H9 (cell line): ENCODE results near the gene ECSCR. TPM values are rescaled to one million over a fixed set of nuclear protein-coding genes. Genes with fewer than 3 reads are reported as not detected.
A peak's percentile ranks its signal among the peaks of the same experiment; 100 is the strongest.

Source experiments
- DNase-seq: peaks from one replicate; pipeline ENCODE4 v3.0.0-alpha.2; 2017
- H2AFZ ChIP-seq: one replicate; pipeline ENCODE4 v1.6.1; 2013; ENCODE audit warnings: mild to moderate bottlenecking, low read length, control low read depth, moderate library complexity
- H2AK5ac ChIP-seq: 2 replicates; pipeline ENCODE4 v1.6.1; 2013; ENCODE audit warnings: low read length, control low read depth, mixed read lengths; ENCODE audit not compliant: insufficient read length
- H2BK120ac ChIP-seq: one replicate; pipeline ENCODE4 v1.6.1; 2013; ENCODE audit warnings: low read depth, mild to moderate bottlenecking, low read length, control low read depth, inconsistent platforms; ENCODE audit not compliant: poor library complexity, severe bottlenecking
- H2BK12ac ChIP-seq: 2 replicates; pipeline ENCODE4 v1.6.1; 2013; ENCODE audit warnings: low read length, control low read depth, mixed read lengths, low read depth; ENCODE audit not compliant: insufficient read length
- H2BK15ac ChIP-seq: 2 replicates; pipeline ENCODE4 v1.6.1; 2013; ENCODE audit warnings: low read depth, low read length, control low read depth
- H2BK20ac ChIP-seq: one replicate; pipeline ENCODE4 v1.6.1; 2013; ENCODE audit warnings: low read depth, mild to moderate bottlenecking, low read length, control low read depth, inconsistent platforms; ENCODE audit not compliant: poor library complexity, severe bottlenecking
- H2BK5ac ChIP-seq: 2 replicates; pipeline ENCODE4 v1.6.1; 2013; ENCODE audit warnings: low read length, control low read depth, mixed read lengths; ENCODE audit not compliant: insufficient read length
- H3K14ac ChIP-seq: 2 replicates; pipeline ENCODE4 v1.6.1; 2013; ENCODE audit warnings: low read length, control low read depth; ENCODE audit not compliant: insufficient read depth
- H3K18ac ChIP-seq: 2 replicates; pipeline ENCODE4 v1.6.1; 2013; ENCODE audit warnings: low read depth, mild to moderate bottlenecking, mixed read lengths, low read length, control low read depth; ENCODE audit not compliant: insufficient read length
- H3K23ac ChIP-seq: 2 replicates; pipeline ENCODE4 v1.6.1; 2013; ENCODE audit warnings: low read length, control low read depth, mixed read lengths, low read depth; ENCODE audit not compliant: insufficient read length
- H3K23me2 ChIP-seq: 2 replicates; pipeline ENCODE4 v1.6.1; 2013; ENCODE audit warnings: low read depth, mild to moderate bottlenecking, mixed read lengths, low read length, control low read depth; ENCODE audit not compliant: insufficient read length, poor library complexity, severe bottlenecking
- H3K27ac ChIP-seq: 2 replicates; pipeline ENCODE4 v1.5.1; 2013; ENCODE audit warnings: low read length, control low read depth, mixed read lengths, low read depth; ENCODE audit not compliant: insufficient read length
- H3K27me3 ChIP-seq: 2 replicates; pipeline ENCODE4 v1.6.1; 2013; ENCODE audit warnings: low read length, control low read depth, inconsistent platforms; ENCODE audit not compliant: insufficient read depth
- H3K4ac ChIP-seq: 2 replicates; pipeline ENCODE4 v1.6.1; 2013; ENCODE audit warnings: low read depth, mild to moderate bottlenecking, control low read depth, inconsistent platforms, low read length, moderate library complexity
- H3K4me1 ChIP-seq: 2 replicates; pipeline ENCODE4 v1.6.1; 2013; ENCODE audit warnings: low read length, control low read depth, inconsistent platforms; ENCODE audit not compliant: insufficient read depth
- H3K4me2 ChIP-seq: 2 replicates; pipeline ENCODE4 v1.6.1; 2013; ENCODE audit warnings: low read length, control low read depth, mixed read lengths; ENCODE audit not compliant: insufficient read length, insufficient read depth
- H3K56ac ChIP-seq: 2 replicates; pipeline ENCODE4 v1.6.1; 2013; ENCODE audit warnings: low read depth, mild to moderate bottlenecking, mixed read lengths, low read length, control low read depth; ENCODE audit not compliant: insufficient read length
- H3K79me1 ChIP-seq: 2 replicates; pipeline ENCODE4 v1.6.1; 2013; ENCODE audit warnings: low read depth, mild to moderate bottlenecking, moderate library complexity, low read length, control low read depth, inconsistent platforms; ENCODE audit not compliant: insufficient read depth, poor library complexity, severe bottlenecking
- H3K79me2 ChIP-seq: 2 replicates; pipeline ENCODE4 v1.6.1; 2013; ENCODE audit warnings: low read length, control low read depth, inconsistent platforms; ENCODE audit not compliant: insufficient read depth
- H3K9ac ChIP-seq: 2 replicates; pipeline ENCODE4 v1.6.1; 2013; ENCODE audit warnings: low read length, control low read depth, mixed read lengths; ENCODE audit not compliant: insufficient read length; ENCODE audit errors: extremely low read depth
- H3K9me3 ChIP-seq: one replicate; pipeline ENCODE4 v1.6.1; 2013; ENCODE audit warnings: low read depth, low read length, inconsistent platforms; ENCODE audit not compliant: control insufficient read depth
- H3T11ph ChIP-seq: one replicate; pipeline ENCODE4 v1.6.1; 2013; ENCODE audit warnings: mild to moderate bottlenecking, low read length, control low read depth, inconsistent platforms
- H4K20me1 ChIP-seq: one replicate; pipeline ENCODE4 v1.6.1; 2013; ENCODE audit not compliant: control insufficient read depth, insufficient read length, insufficient read depth
- H4K5ac ChIP-seq: 2 replicates; pipeline ENCODE4 v1.6.1; 2013; ENCODE audit warnings: low read depth, mild to moderate bottlenecking, mixed read lengths, low read length, control low read depth; ENCODE audit not compliant: insufficient read length
- H4K8ac ChIP-seq: replicated peaks from 2 replicates; pipeline ENCODE4 v1.6.1; 2013; ENCODE audit warnings: low read length, control low read depth, mixed read lengths, low read depth; ENCODE audit not compliant: insufficient read length
- H4K91ac ChIP-seq: 2 replicates; pipeline ENCODE4 v1.6.1; 2013; ENCODE audit warnings: low read depth, mild to moderate bottlenecking, moderate library complexity, mixed read lengths, low read length, control low read depth; ENCODE audit not compliant: insufficient read length
- H3K27ac Mint-ChIP-seq, 3 experiments: 2 replicates in 2 of 3; 3 replicates in 1 of 3; pipeline ENCODE4 v1.8.0; 2020 to 2021; ENCODE audit warnings: mixed read lengths in 3 of 3, mild to moderate bottlenecking in 1 of 3, moderate library complexity in 1 of 3
- H3K27me3 Mint-ChIP-seq: 2 replicates; pipeline ENCODE4 v1.8.0; 2021; ENCODE audit warnings: low read depth, mild to moderate bottlenecking, moderate library complexity, mixed read lengths
- H3K36me3 Mint-ChIP-seq, 3 experiments: 2 replicates in 2 of 3; 3 replicates in 1 of 3; pipeline ENCODE4 v1.8.0; 2020 to 2021; ENCODE audit warnings: low read depth in 3 of 3, mixed read lengths in 3 of 3; ENCODE audit not compliant: insufficient read depth in 1 of 3
- H3K4me1 Mint-ChIP-seq, 2 experiments: 2 replicates each; pipeline ENCODE4 v1.8.0; 2020; ENCODE audit warnings: mixed read lengths in 2 of 2
- H3K4me3 Mint-ChIP-seq, 2 experiments: 2 replicates in 1 of 2; 3 replicates in 1 of 2; pipeline ENCODE4 v1.8.0; 2020 to 2021; ENCODE audit warnings: mild to moderate bottlenecking in 2 of 2, mixed read lengths in 2 of 2, moderate library complexity in 1 of 2
- H3K9me3 Mint-ChIP-seq, 2 experiments: 2 replicates in 1 of 2; 3 replicates in 1 of 2; pipeline ENCODE4 v1.8.0; 2020; ENCODE audit warnings: mild to moderate bottlenecking in 2 of 2, mixed read lengths in 2 of 2, moderate library complexity in 1 of 2
- CTCF ChIP-seq: fragments of 200-600 bp; sonication (generic); conservative IDR thresholded peaks from 3 replicates; pipeline ENCODE4 v1.8.0; 2021; ENCODE audit warnings: antibody characterized with exemption, mild to moderate bottlenecking
- WGBS: extraction: QIAGEN DNeasy Blood & Tissue Kit; methylation state at CpG from one replicate; pipeline ENCODE4 v1.1.7; 2013; ENCODE audit warnings: missing lambda C conversion rate, low lambda C conversion rate, mixed read lengths; ENCODE audit not compliant: insufficient read length; ENCODE audit errors: extremely low coverage; 5-methylcytosine and 5-hydroxymethylcytosine counted together
- total RNA-seq: library from RNA; stranded (reverse); gene quantifications from 2 replicates; pipeline ENCODE4 v1.2.1, GENCODE V29; 2021

ECSCR gene
- total RNA-seq, 1 experiment from 2014 or later, result 1.6 TPM

GRCh38 chr5:139453683-139454567, 8.6 kb downstream of the ECSCR start:
- Histone ChIP-seq H3K23me2 (no peaks in the 10 kb centered on the region), H2BK12ac (no peak overlapping the region), H4K5ac (no peak overlapping the region), H3K79me2 (no peaks in the 10 kb centered on the region), H2BK20ac (no peak overlapping the region), H2BK120ac (no peak overlapping the region), H3K27ac (no peak overlapping the region), H3K79me1 (no peaks in the 10 kb centered on the region), H4K20me1 (no peaks in the 10 kb centered on the region), H3K14ac (no peak overlapping the region), H4K8ac (no peak overlapping the region), H3K4ac (no peak overlapping the region), H3K9ac (no peak overlapping the region), H3K4me1 (0 out of 2 replicates have a peak, but pooled peaks cover 3% of the 10 kb centered on the region), H3K18ac (no peak overlapping the region), H2AFZ (no peak overlapping the region), H3K27me3 (no peaks in the 10 kb centered on the region), H3K9me3 (no peaks in the 10 kb centered on the region), H3K23ac (no peak overlapping the region), H3K4me2 (no peak overlapping the region), H2BK15ac (no peak overlapping the region), H3T11ph (no peak overlapping the region), H3K56ac (no peak overlapping the region), H2AK5ac (no peak overlapping the region), H4K91ac (no peak overlapping the region), H2BK5ac (peak overlapping the region; percentile 41)
- DNase-seq, result no peak
- peaks cover 1 to 2% of the 10 kb centered on the region in 2 experiments; a peak in 3 of 4 replicates for H3K4me1 Mint-ChIP-seq
- WGBS, result 100% methylated on average over 3 of the region's 3 CpGs
- no peaks in the 10 kb centered on the region for H3K36me3 Mint-ChIP-seq
- TF ChIP-seq CTCF, result no peak
- H3K9me3 Mint-ChIP-seq, result no peaks in the 10 kb centered on the region
- no peak overlapping the region; a peak in 1 of 7 replicates for H3K27ac Mint-ChIP-seq
- H3K27me3 Mint-ChIP-seq, result no peaks in the 10 kb centered on the region; the same call in 1 of the 2 replicates
- H3K4me3 Mint-ChIP-seq, result no peak overlapping the region
